HL-60 (cell line): ENCODE data around the gene ECD.

Source experiments
- CTCF ChIP-seq: IDR thresholded peaks from one replicate; pipeline ENCODE4 v1.5.1; 2011; ENCODE audit warnings: low read length, control low read depth, inconsistent platforms; ENCODE audit not compliant: insufficient read depth
- REST ChIP-seq: IDR thresholded peaks from 2 replicates; pipeline ENCODE4 v1.6.1; 2012; ENCODE audit warnings: low read depth; ENCODE audit not compliant: insufficient replicate concordance

- TF ChIP-seq CTCF (no peak), REST (no peak)
Observed at GRCh38 chr10:73119457-73119856, 48.4 kb downstream of the ECD start.
